GM19035 (cell line): ENCODE measurements around the gene SYNE4.

Experiments used
- ATAC-seq: cut with Tn5 transposase; IDR thresholded peaks from one replicate; pipeline ENCODE4 v1.9.1; 2021; ENCODE audit not compliant: unreplicated experiment

The SYNE4 gene

DNA sequence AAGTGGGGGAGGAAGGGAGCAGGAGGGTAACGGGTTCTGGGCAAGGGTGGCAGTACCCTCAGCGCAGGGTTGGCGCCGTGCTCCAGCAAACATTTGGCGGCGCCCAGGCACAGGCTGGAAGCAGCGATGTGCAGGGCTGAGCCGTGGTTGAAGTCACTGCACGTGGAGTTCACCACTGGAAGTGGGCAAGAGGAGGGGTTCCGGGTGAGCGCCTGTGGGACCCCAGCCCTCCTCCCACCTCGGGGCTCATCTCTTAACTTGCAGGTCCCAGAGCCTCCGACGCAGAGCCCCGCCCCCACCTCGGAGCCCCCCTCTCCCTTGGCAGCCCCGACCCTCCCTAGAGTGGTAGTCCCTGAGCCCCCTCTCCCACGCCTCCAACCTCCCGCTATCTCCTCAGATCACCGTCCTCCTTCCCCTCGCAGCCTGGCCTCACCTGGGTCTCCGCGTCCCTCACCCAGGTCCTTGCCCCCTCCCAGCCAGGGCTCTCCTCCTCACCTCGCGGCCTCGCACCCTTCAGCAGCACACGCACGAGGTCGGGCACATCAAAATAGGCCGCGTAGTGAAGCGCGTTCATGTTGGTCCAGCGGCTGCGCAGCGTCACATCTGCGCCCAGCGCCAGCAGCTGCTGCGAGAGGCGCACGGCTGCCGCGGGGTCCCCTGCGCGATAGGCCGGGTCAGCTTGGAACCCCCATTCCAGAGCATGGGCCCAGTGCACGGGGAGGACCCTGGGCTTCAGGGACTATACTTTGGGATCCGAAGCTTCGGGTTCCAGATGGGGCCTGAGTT, 17.7 kb upstream of the SYNE4 start:
- no peak for ATAC-seq

DNA sequence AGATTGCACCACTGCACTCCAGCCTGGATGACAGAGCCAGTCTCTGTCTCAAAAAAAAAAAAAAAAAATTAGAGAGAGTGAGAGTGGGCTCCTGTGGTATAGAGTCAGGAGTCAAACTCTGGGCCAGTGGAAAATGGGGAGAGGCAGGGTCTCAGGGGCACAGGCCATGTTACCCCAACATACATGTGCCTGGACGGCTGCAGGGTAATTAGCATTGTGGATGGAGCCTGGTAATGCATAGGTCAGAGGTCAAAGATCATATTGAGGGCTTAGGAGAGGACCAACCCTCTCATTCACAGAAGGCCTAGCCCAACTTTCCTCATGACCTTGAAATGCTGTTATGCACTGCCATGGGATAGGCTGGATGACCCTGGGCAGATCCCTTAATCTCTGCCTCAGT, 16.9 kb upstream of the SYNE4 start:
- ATAC-seq: no peak

DNA sequence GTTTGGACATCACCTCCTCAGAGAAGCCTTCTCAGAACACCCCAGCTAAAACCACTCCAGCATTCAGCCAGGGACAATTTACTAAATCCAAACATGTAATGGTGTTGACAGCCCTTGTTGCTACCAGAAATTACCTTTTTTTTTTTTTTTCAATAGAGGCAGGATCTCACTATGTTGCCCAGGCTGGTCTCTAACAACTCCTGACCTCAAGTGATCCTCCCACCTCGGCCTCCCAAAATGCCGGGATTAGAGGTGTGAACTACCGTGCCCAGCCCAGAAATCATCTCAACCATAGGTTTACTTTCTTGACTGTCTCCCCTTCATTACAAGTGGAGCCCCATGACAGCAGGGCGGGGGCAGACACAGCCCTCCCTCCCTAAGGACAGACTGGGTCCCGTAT, 14.8 kb upstream of the SYNE4 start:
- ATAC-seq: no peak

DNA sequence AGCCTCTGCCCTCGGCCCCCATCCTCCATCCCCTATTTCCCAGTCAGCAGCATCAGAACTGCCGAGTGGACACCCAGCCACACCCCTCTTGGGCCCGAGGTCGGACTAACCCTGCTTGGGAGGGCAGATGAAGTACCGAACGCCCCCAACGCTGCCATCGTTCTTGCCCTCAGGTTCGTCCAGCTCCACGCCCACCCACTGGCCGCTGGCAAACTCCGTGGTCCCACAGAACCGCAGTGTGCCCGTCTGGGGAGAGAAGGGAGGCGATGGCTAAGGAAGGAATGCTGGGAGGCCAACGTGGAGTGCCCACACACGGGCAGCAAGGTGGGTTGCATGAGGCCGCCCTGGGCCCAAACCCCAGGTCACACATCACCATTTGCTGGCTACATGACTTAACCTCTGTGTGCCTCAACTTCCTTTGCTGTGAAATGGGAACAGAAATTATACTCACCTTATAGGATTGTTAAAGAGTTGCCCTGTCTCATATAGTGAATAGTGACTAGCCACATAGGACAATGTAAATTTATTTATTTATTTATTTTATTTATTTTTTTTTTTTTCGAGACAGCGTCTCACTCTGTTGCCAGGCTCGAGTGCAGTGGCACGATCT, 10.6 kb upstream of the SYNE4 start:
- no peak for ATAC-seq

DNA sequence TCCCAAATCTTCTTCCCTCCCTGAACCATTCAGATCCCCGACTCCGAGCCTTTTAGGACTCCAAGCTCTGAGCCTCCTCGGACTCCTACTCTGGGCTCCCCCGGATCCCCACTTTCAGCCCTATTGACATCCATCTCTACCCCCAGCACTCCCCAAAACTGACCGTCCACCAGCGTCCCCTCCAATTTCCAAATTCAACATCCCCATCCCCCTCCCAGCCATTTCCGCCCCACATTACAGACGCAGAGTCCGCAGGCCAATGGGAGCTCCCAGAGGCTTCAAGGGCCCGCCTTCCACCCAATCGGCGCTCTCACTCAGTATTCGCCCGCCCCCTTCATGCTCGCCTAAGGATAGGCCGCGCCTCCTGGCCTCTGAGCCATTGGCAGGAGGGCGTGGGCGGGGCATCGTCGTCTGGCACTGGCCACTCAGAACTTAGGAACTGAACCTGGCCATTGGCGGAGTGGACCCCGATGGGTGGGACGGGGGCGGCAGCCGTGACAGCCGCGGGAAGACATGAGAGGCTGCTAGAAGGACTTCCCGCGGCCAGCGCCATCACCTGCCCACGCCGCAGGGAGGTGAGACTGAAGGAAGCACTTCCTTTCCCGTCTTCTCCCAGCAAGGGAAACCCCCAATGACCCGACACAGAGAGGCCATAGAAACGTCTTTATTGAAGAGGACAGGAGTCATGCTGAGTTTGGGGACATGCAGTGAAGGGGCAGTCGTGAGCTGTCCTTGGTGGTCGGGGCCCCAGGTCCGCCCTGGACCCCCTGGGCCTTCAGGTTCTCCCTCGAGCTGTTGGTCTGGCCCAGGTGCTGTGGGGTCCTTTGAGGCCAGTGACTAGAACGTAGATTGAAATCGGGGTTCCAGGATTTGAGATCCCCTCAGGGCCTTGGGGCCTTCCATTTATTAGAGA, 5.7 kb upstream of the SYNE4 start, which contains the start of gene ALKBH6:
ALKBH6 (minus strand) TSS at position 202 of the 913 bp plus-strand sequence. CDS start 816 bp downstream, outside the sequence.
- peak; percentile 98 for ATAC-seq

DNA sequence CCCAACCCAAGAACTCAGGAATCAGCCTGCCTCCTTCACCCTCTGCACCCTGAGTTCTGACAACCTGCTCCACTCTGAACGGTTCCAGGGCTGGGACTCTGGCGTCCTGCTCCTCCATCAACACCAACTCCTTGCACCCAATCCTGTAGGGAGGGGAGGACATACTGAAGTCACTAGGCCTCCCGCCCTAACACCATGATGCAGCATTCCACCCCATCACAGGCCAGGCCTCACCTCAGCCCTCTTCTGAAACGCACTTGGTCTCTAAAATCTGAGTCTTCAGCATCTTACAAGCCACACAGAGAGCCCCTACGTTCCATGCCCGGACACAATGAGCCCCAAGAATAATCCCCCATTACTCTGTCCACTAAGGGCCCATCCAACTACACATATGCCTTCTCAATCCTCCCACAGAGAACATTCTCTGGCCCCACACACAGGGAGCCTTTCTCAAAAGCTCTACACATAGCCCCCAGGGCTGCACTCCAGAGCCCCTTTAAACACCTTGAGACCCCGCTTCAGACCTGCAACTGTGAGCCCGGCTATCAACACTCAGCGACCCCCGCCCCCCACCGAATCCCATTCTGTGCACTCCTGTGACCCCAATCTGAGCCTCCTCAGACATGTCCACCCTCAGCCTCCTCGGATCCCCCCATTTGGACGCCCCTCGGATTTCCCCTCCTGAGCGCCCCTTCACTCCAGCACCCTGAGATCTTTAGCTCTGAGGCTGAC, 4.8 kb upstream of the SYNE4 start:
- ATAC-seq: no peak

DNA sequence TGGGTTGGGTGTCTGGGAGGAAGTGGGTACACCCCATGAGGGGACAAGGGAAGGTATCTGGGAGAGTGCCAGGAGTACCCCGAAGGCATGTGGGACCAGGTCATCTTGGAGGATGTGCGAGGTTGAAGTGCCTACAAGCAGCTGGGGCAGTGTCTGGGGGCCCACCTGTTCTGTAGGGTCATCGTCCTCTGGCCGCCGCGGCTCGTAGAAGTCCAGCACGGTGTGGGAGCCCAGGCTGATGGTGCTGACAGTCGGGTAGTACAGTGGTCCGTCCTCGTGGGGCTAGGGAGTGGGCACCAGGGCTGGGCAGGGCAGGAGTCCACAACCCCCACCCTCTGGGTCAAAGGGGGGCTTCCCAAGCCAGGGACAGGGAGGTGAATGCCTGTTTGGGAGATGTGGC, 1.8 kb upstream of the SYNE4 start:
- ATAC-seq: no peak

DNA sequence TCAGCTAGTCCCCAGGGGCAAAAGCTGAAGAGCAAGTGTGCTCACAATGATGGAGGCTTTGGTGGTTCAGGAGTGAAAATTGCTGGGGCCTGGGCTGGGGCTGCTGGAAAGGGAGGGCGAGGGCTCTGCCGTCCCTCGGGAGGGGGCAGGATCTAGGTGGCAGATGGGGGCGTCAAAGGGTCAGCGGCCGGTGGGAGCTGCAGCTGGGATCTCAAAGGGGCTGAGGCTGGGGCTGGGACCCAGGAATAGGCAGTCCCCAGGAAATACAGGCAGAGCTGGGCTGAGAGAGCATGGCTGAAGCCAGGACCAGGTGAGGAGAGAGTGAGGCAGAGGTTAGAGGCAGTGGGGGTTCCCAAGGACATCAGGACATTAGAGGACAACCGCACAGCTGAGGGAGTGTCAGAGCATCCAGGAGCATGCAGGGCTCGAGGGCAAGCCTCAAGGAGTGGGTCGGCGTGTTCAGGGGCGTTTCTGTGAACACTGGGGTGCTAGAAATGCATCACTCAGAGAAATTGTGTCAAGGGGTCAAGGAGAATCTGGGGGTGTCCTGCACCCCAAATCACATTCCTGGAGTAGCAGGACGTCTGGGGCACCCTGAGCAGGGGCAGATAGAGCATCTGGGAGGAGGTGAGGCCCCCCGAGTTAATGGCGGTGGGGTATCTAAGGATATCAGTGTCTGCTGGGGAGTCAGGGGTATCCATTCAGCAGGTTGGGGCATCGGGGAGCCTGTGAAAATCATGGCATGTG, 1.2 kb upstream of the SYNE4 start:
- no peak for ATAC-seq

DNA sequence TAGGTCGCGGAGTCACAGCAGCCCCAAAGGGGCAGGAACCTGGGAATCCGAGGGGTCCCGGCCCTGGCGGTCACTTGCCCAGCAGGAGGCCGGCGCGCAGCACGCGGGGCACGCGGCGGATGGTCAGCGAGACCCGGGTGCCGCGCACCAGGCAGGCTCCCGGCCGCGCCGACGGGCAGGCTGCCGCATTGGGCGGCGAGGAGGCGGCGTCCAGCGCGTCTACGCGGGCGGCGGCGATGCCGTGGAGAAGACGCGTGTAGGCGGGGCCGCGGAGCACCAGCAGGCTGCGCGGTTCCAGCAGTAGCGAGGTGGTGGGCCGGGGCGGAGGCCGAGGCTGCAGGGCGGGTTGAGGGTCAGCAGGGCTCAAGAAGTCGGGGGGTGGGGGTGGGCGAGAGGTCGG, 607 bp upstream of the SYNE4 start:
- ATAC-seq: no peak

DNA sequence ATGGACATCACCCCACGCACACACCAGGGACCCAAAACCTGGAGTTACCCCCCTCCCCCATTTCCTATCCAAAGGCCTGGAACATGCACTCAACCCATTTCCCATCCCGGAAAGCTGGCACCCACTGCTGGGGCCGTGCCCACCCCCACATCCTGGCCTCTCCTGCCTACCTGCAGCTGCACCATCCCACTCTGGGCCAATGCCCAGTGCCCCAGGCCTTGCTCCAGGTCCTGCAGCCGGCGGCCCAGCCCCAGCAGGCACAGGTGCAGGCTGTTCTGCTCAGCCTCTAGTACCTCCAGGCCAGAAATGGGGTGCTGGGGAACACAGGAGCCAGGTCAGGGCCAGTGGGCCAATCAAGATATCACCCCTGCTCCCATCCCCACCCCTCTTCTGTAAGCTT, 1.7 kb downstream of the SYNE4 start:
- ATAC-seq: no peak

DNA sequence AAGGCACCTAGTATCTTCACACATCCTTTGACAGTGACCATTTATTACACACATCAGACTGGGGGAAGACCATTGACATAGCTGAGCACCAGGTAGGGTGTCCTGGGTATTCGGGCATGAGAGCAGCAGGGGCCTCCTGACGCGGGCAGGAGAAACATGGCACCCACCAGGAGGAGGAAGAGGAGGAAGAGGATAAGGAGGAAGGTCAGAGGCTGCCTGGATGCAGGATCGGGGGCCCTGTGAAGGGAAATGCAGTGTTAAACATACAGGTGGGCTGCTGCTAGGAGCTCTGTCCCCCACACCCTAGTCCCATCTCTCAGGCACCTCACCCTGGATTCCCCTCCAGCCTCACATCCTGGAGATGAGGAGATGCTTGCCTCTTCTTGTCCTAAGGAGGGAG, 5.3 kb downstream of the SYNE4 start:
- no peak for ATAC-seq

DNA sequence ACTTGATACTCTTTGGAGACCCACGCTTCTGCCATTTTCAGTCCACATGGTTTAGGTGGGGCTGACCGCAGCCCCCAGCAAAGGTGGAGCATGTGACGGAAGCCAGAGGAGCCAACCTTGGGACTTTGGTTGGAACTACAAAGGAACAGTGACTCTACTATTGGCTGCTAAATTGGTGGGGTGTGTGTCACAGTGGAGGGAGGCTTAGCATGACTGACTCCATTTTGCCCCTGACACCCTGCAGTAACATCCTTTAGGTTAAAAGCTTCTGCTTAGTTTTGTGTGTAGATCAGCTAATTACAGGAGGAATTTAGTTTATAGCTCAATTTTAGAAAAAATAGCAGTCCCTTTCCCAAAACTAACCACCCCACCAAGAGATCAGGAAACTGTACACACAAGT, 7.0 kb downstream of the SYNE4 start:
- no peak for ATAC-seq

DNA sequence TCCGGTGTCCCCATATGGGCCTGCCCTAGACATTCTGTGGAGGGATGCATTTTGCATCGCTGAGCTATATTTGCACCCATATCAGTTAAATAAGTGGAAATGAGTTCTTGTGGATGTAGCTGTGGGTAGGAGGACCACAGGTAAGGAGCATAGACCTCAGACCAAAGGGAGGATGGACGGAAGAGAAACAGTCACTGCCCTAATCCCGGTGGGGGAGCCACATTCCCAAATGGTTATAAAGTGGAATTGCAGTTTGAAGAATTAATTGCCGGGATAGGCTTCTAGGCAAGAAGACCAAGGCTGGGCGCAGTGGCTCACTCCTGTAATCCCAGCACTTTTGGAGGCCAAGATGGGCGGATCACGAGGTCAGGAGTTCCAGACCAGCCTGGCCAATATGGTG, 11.8 kb downstream of the SYNE4 start:
- no peak for ATAC-seq

DNA sequence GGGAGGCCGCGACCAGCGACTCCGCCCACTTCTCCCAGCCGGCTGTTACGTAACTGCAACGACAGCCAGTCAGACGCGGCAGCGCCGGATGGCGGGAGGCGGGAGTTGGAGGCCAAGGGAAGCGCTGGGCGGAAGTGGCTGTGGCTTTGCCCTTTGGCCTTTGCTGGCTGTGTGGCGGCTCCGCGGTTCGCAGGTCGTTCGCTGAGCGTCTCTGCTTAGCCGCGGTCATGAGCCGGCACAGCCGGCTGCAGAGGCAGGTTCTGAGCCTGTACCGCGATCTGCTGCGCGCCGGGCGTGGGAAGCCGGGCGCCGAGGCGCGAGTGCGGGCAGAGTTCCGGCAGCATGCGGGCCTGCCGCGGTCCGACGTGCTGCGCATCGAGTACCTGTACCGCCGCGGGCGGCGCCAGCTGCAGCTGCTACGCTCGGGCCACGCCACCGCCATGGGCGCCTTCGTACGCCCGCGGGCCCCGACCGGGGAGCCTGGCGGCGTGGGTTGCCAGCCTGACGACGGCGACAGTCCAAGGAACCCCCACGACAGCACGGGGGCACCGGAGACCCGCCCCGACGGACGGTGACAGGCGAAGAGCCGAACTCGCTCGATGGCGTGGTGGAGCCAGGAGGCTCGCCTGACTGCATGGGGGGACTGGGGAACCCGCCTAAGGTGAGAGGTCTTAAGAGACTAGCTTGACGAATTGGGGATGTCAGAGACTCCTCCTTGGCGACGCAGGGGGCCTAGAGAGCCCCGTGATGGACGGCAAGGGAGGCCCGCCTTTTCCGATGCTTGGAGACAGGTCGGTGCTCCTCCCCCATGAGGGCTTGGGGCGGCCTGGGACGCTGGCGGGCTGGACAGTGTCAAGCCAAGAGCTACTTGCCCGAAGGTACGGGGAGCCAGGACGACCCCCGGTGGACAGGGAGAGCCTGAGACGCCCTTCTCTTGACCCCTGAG, 13.3 kb downstream of the SYNE4 start, which contains the start of gene SDHAF1:
SDHAF1 (plus strand) TSS at position 141 of the 946 bp plus-strand sequence; CDS start at position 228, 87 bp downstream.
- peak; percentile 92 for ATAC-seq

DNA sequence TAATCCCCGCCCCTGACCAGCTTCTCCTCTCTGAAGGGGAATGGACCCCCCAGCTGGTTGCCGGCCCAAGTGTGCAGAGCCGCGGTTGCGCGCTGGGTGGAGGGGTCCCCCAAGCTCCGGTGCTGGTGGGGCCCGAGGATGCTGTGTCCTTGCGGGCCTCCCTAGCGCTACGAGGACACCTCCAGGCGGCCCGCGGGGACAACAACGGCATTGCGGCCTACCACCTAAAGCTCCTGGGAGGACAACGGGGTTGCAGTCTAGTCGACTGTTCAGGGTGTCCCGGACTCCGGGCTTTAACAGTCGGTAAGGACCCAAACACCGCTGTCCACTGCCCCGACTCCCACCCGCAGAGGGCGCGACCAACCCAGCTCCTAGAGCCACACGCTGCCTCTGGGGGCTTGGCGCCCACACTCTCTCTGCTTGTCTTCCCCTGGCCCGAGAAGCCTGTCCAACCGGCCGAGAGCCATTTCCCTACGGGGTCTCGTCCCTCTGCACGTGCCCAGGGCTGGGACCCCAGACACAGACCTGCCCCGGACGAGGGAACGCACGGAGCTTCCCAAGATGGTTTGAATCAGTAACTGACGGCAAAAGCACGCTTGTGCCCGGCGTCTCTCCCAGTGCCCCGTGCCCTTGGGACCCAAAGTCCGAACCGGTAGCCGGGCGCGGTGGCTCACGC, 14.6 kb downstream of the SYNE4 start:
- ATAC-seq: no peak

DNA sequence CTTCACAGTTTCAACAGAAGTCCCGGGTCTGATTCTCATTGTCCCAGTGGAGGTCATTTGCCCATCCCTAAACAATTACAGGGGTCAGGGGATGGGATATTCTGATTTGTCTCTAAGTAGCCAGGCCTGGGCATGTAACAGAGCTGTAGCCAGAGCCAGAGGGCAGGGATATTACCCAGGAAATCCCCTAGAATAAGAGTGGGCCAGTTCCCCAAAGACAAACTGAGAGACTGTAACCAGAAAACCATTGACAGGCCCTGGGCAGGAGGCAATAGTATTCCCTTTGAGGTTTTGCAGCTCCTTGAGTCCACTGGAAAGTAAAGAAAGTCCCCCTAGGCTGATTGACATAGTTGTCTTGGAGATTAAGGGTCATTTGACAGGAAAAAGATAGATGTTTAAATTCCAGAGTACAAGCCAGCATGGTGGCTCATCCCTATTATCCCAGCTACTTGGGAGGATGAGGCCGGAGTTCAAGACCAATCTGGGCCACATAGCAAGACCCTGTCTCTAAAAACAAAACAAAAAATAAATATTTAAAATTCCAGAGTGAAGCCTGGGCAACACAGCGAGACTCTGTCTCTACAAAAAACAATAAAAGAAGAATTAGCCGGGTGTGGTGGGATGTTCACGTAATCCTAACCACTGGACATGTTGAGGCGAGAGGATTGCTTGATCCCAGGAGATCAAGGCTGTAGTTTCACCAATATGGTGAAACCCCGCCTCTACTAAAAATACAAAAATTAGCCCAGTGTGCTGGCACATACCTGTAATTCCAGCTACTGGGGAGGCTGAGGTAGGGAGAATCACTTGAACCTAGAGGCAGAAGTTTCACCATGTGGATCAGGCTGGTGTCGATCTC, 15.5 kb downstream of the SYNE4 start:
- ATAC-seq: no peak

DNA sequence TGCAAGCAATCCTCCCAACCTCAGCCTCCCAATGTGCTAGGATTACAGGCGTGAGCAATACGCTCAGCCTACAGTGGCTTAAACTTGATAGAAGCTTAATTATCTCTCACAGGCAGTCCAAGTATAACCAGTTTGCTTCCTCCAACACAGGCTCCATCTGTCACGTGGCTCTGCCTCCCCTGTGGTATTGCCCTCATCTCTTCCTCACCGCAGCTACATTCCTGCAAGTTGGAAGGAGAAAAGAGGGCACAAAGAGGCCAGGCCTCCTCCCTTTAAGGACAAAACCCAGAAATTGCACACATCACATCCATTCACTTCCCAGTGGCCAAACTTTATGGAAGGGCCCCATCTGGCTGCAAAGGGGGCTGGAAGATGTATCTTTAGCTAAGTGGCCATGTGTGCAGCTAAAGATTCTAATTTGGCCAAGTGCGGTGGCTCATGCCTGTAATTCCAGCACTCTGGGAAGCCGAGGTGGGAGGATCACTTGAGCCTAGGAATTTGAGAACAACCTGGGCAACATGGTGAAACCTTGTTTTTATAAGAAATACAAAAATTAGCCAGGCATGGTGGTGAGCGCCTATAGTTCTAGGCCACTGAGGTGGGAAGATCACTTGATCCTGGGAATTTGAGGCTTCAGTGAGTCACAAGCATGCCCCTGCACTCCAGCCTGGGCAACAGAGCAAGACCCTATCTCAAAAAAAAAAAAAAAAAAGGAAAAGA, 16.7 kb downstream of the SYNE4 start:
- ATAC-seq: no peak
